ENCODE measurements around the gene DENND5B. TPM values are rescaled to one million over a fixed set of nuclear protein-coding genes. Genes with fewer than 3 reads are reported as not detected.

The DENND5B gene
- total RNA-seq, 1 experiment from 2014 or later = 13.8 TPM

- Mint-ChIP-seq H3K27ac (peak overlapping the region; percentile 29), H3K4me3 (no peak overlapping the region), H3K27me3 (ENCODE audit: low read depth) (no peaks in the 10 kb centered on the region), H3K4me1 (peaks cover 45% of the 10 kb centered on the region), H3K36me3 (peaks cover 5% of the 10 kb centered on the region), H3K9me3 (no peaks in the 10 kb centered on the region)
- ChIA-PET CTCF (interaction anchor here (1.9 kb wide), 1 partner anchor 20 kb away, joined by 4 read pairs; no protein-coding TSS in a partner anchor), POLR2A (no interaction called here)
- ATAC-seq (no peak), DNase-seq (ENCODE audit: low spot score) (no peak)
- no peak for TF ChIP-seq ESRRA (CRISPR knock-in tag; IDR thresholded peaks at IDR 0.05; ENCODE audit: borderline replicate concordance)
- no peak for TF ChIP-seq TEAD4 (CRISPR knock-in tag; IDR thresholded peaks at IDR 0.05)
- no peak for TF ChIP-seq IRF1 (CRISPR knock-in tag; IDR thresholded peaks at IDR 0.05)
- no peak for TF ChIP-seq FOXJ3 (CRISPR knock-in tag; IDR thresholded peaks at IDR 0.05; ENCODE audit: borderline replicate concordance)
These were observed 92.5 kb downstream of the DENND5B start for GRCh38 chr12:31498424-31498823.

GRCh38 chr12:31496257-31496656 is 94.7 kb downstream of the DENND5B start:
- Mint-ChIP-seq H3K4me3 (no peak overlapping the region), H3K36me3 (peaks cover 5% of the 10 kb centered on the region), H3K9me3 (no peaks in the 10 kb centered on the region), H3K4me1 (peaks cover 53% of the 10 kb centered on the region), H3K27me3 (ENCODE audit: low read depth) (no peaks in the 10 kb centered on the region), H3K27ac (no peak overlapping the region)
- no peak for TF ChIP-seq USF1 (CRISPR knock-in tag; IDR thresholded peaks at IDR 0.05)
- TF ChIP-seq PRDM15 (CRISPR knock-in tag; IDR thresholded peaks at IDR 0.05) = no peak
- TF ChIP-seq ARID4B (CRISPR knock-in tag; IDR thresholded peaks at IDR 0.05; ENCODE audit: borderline replicate concordance) = no peak
- no peak for TF ChIP-seq ZNF416 (CRISPR knock-in tag; IDR thresholded peaks at IDR 0.05)
- no peak for TF ChIP-seq ZBTB43 (CRISPR knock-in tag; IDR thresholded peaks at IDR 0.05)
- no peak for TF ChIP-seq KAT7 (CRISPR knock-in tag; IDR thresholded peaks at IDR 0.05; ENCODE audit: borderline replicate concordance)
- CTCF ChIA-PET = no interaction called here
- POLR2A ChIA-PET = no interaction called here
- no peak for ATAC-seq
- DNase-seq (ENCODE audit: low spot score) = no peak

GRCh38 chr12:31494455-31494854 is 96.5 kb downstream of the DENND5B start:
- Mint-ChIP-seq H3K4me1 (peaks cover 40% of the 10 kb centered on the region), H3K4me3 (no peak overlapping the region), H3K27me3 (ENCODE audit: low read depth) (no peaks in the 10 kb centered on the region), H3K9me3 (no peaks in the 10 kb centered on the region), H3K27ac (no peak overlapping the region), H3K36me3 (peaks cover 5% of the 10 kb centered on the region)
- POLR2A ChIA-PET = interaction anchor here (0.6 kb wide), 1 partner anchor 201 kb away, joined by 5 read pairs; no protein-coding TSS in a partner anchor
- no peak for ATAC-seq
- DNase-seq (ENCODE audit: low spot score) = no peak
- CTCF ChIA-PET = no interaction called here
- TF ChIP-seq SP1 (CRISPR knock-in tag; conservative IDR thresholded peaks at IDR 0.05) (no peak), CDX4 (CRISPR knock-in tag; IDR thresholded peaks at IDR 0.05; ENCODE audit: borderline replicate concordance) (no peak), ERG (CRISPR knock-in tag; IDR thresholded peaks at IDR 0.05) (no peak), RELA (CRISPR knock-in tag; IDR thresholded peaks at IDR 0.05; ENCODE audit: borderline replicate concordance) (no peak), MXD4 (CRISPR knock-in tag; IDR thresholded peaks at IDR 0.05; ENCODE audit: borderline replicate concordance) (no peak), CREB1 (CRISPR knock-in tag; IDR thresholded peaks at IDR 0.05) (no peak), TCF7 (CRISPR knock-in tag; IDR thresholded peaks at IDR 0.05; ENCODE audit: low read depth) (no peak), ZNF396 (CRISPR knock-in tag; IDR thresholded peaks at IDR 0.05; ENCODE audit: borderline replicate concordance) (no peak), NFATC4 (CRISPR knock-in tag; IDR thresholded peaks at IDR 0.05) (no peak), ZNF219 (CRISPR knock-in tag; IDR thresholded peaks at IDR 0.05; ENCODE audit: borderline replicate concordance) (no peak)
